Lower leg skin (tissue), 3 donors: ENCODE data around the gene PLD1.

Source experiments
- POLR2A ChIP-seq, 2 donors: fragments of 450-650 bp; IDR thresholded peaks; one replicate each; pipeline ENCODE4 v1.6.1; 2016 to 2017; ENCODE audit warnings: antibody characterized with exemption in 2 of 2, mild to moderate bottlenecking in 1 of 2, moderate library complexity in 1 of 2
- TF ChIP-seq, protein P1 (sequence below), 3 donors: fragments of 450-650 bp; IDR thresholded peaks; one replicate each; pipeline ENCODE4 v1.5.1; 2016; ENCODE audit warnings: antibody characterized with exemption in 3 of 3, mild to moderate bottlenecking in 3 of 3, moderate library complexity in 2 of 3

DNA sequence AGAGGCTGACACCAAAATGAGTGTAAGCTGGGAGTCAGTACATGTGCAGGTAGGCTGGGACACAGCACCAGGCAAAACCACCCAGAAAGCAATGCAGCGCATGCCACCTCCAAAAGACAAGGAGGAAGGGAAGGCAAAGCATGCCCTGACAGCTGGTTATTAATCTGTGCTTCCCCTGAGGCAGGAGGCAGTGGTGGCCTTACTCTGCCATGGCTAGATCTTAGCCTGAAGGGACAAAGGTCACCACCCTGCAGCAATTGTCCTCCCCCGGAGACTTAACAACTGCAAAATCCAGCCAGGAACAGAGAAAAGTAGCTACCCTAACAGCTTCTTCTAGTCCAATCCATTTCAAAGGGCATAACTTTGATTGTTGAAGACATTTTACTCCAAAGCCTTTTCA, 73.7 kb downstream of the PLD1 start:
- TF ChIP-seq, protein P1, sequence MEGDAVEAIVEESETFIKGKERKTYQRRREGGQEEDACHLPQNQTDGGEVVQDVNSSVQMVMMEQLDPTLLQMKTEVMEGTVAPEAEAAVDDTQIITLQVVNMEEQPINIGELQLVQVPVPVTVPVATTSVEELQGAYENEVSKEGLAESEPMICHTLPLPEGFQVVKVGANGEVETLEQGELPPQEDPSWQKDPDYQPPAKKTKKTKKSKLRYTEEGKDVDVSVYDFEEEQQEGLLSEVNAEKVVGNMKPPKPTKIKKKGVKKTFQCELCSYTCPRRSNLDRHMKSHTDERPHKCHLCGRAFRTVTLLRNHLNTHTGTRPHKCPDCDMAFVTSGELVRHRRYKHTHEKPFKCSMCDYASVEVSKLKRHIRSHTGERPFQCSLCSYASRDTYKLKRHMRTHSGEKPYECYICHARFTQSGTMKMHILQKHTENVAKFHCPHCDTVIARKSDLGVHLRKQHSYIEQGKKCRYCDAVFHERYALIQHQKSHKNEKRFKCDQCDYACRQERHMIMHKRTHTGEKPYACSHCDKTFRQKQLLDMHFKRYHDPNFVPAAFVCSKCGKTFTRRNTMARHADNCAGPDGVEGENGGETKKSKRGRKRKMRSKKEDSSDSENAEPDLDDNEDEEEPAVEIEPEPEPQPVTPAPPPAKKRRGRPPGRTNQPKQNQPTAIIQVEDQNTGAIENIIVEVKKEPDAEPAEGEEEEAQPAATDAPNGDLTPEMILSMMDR (IDR thresholded peaks at IDR 0.05): no peak
- no peak for TF ChIP-seq POLR2A (IDR thresholded peaks at IDR 0.05)
